Endothelial cell of umbilical vein (primary cell): Measurements from ENCODE around the gene ADARB1. TPM values are rescaled to one million over a fixed set of nuclear protein-coding genes. Genes with fewer than 3 reads are reported as not detected.

Experiments used
- BruUV-seq: library from RNA; stranded (reverse); fragments of 400-500 nt; replicated peaks from 2 replicates; lab custom pipeline; 2021; lab: Mats Ljungman, UMichigan
- CTCF ChIA-PET: fragments of 300-600, 350-600 bp; sonication (Branson Sonifier 250); formaldehyde crosslinking; loops from one replicate; lab custom pipeline; 2021; ENCODE audit warnings: antibody characterized with exemption, inconsistent platforms; lab: Charles Lee
- POLR2A ChIA-PET: fragments of 300-600, 350-600 bp; sonication (Branson Sonifier 250); formaldehyde crosslinking; loops from one replicate; lab custom pipeline; 2021; ENCODE audit warnings: antibody characterized with exemption, inconsistent platforms; lab: Charles Lee
- DNase-seq: peaks from one replicate; pipeline ENCODE4 v3.0.0-alpha.2; 2011; ENCODE audit warnings: low read depth, low spot score
- FAIRE-seq: peaks from 2 replicates; lab custom pipeline; 2011; peaks lifted over from hg19 to GRCh38; lab: Jason Lieb, UNC
- H2AFZ ChIP-seq: 2 replicates; pipeline ENCODE4 v1.6.0; 2012; ENCODE audit warnings: low read depth, low read length, control low read depth, inconsistent platforms
- H3K27ac ChIP-seq: 2 replicates; pipeline ENCODE4 v1.5.1; 2011; ENCODE audit warnings: low read depth, mild to moderate bottlenecking, control low read depth, low read length, moderate library complexity; ENCODE audit not compliant: insufficient read depth
- H3K27me3 ChIP-seq, 2 experiments: 2 replicates each; pipeline versions ENCODE4 v1.6.0 to v1.6.1; 2011; ENCODE audit warnings: low read length in 2 of 2, mixed read lengths in 1 of 2; ENCODE audit not compliant: control insufficient read depth in 2 of 2, insufficient read depth in 2 of 2
- H3K36me3 ChIP-seq, 2 experiments: 2 replicates in 1 of 2; 3 replicates in 1 of 2; pipeline ENCODE4 v1.5.1; 2011; ENCODE audit warnings: low read length in 2 of 2, mild to moderate bottlenecking in 1 of 2, moderate library complexity in 1 of 2; ENCODE audit not compliant: control insufficient read depth in 2 of 2, insufficient read depth in 2 of 2; ENCODE audit errors: extremely low read depth in 1 of 2
- H3K4me1 ChIP-seq: 3 replicates; pipeline ENCODE4 v1.5.1; 2011; ENCODE audit warnings: mild to moderate bottlenecking, low read length; ENCODE audit not compliant: control insufficient read depth, insufficient read depth; ENCODE audit errors: extremely low read depth
- H3K4me2 ChIP-seq: 2 replicates; pipeline ENCODE4 v1.6.1; 2011; ENCODE audit warnings: low read length, control low read depth, mixed read lengths; ENCODE audit not compliant: insufficient read depth
- H3K4me3 ChIP-seq, 3 experiments: fragments of 200-600 bp in 1 of 3; sonication (generic), shearing (Covaris generic) in 1 of 3; replicated peaks in 1 of 3; 2 replicates each; pipeline ENCODE4 v1.5.1; 2011 to 2016; ENCODE audit warnings: control low read depth in 3 of 3, low read length in 3 of 3, mild to moderate bottlenecking in 2 of 3, inconsistent platforms in 1 of 3, low read depth in 1 of 3, moderate library complexity in 1 of 3; ENCODE audit not compliant: insufficient read depth in 1 of 3
- H3K79me2 ChIP-seq: 2 replicates; pipeline ENCODE4 v1.6.0; 2012; ENCODE audit warnings: low read length, inconsistent platforms; ENCODE audit not compliant: control insufficient read depth, insufficient read depth
- H3K9ac ChIP-seq: replicated peaks from 2 replicates; pipeline ENCODE3; 2011; ENCODE audit warnings: low read length, control low read depth; ENCODE audit not compliant: insufficient read depth; ENCODE audit errors: extremely low read depth
- H3K9me1 ChIP-seq: replicated peaks from 3 replicates; pipeline ENCODE4 v1.6.0; 2011; ENCODE audit warnings: mild to moderate bottlenecking, low read length; ENCODE audit not compliant: control insufficient read depth, insufficient read depth; ENCODE audit errors: extremely low read depth
- H3K9me3 ChIP-seq: replicated peaks from 2 replicates; pipeline ENCODE4 v1.5.1; 2012; ENCODE audit warnings: low read length, inconsistent platforms; ENCODE audit not compliant: control insufficient read depth, insufficient read depth
- H4K20me1 ChIP-seq: replicated peaks from 2 replicates; pipeline ENCODE3; 2011; ENCODE audit warnings: mild to moderate bottlenecking, low read length; ENCODE audit not compliant: control insufficient read depth, insufficient read depth; ENCODE audit errors: extremely low read depth
- EZH2 ChIP-seq: IDR thresholded peaks from 2 replicates; pipeline ENCODE4 v1.6.1; 2012; ENCODE audit warnings: borderline replicate concordance, low read depth, mild to moderate bottlenecking, moderate library complexity, low read length, inconsistent platforms; ENCODE audit not compliant: severe bottlenecking
- FOS ChIP-seq: IDR thresholded peaks from 2 replicates; pipeline ENCODE4 v1.6.1; 2011; ENCODE audit warnings: mild to moderate bottlenecking, low read length, moderate library complexity, borderline replicate concordance; ENCODE audit not compliant: insufficient read depth
- GATA2 ChIP-seq: IDR thresholded peaks from 2 replicates; pipeline ENCODE4 v1.7.0; 2011; ENCODE audit warnings: low read depth, mild to moderate bottlenecking, moderate library complexity, mixed read lengths, low read length; ENCODE audit not compliant: insufficient read length, insufficient read depth
- MYC ChIP-seq: IDR thresholded peaks from one replicate; pipeline ENCODE4 v1.6.1; 2011; ENCODE audit warnings: mild to moderate bottlenecking, low read depth, low read length
- POLR2A ChIP-seq: IDR thresholded peaks from 2 replicates; pipeline ENCODE4 v1.6.1; 2012; ENCODE audit warnings: low read depth, mild to moderate bottlenecking, control low read depth, low read length
- dilution Hi-C: fragments of 300-500 bp; cut with MboI; formaldehyde crosslinking; loops from one replicate; pipeline ENCODE4 v1.15.0; 2019; ENCODE audit warnings: low sequenced_read_pairs; ENCODE audit not compliant: extremely low pct_ligation_motif_present
- intact Hi-C: fragments of 100-400 bp; cut with micrococcal nuclease; formaldehyde crosslinking; loops from one replicate; pipeline ENCODE4 v1.10.0; 2022
- polyA plus RNA-seq, 4 experiments: library from polyadenylated mRNA; depleted of rRNA in 3 of 4; stranded (reverse) in 3 of 4; unstranded in 1 of 4; fragments of >200 nt; gene quantifications; 2 replicates each; pipeline versions ENCODE4 v1.2.1 to v1.2.3, GENCODE V29; 2011 to 2012; ENCODE audit warnings: missing spikeins in 1 of 4
- total RNA-seq: library from RNA; stranded (reverse); gene quantifications from 2 replicates; pipeline ENCODE4 v1.2.3, GENCODE V29; 2021
- TF ChIP-seq, protein P1 (sequence below), 2 donors: IDR thresholded peaks; 1 replicate in 1 of 2; 2 replicates in 1 of 2; pipeline ENCODE4 v1.5.1; 2011; ENCODE audit warnings: low read length in 2 of 2, mild to moderate bottlenecking in 2 of 2, moderate library complexity in 2 of 2, control low read depth in 1 of 2, inconsistent platforms in 1 of 2, low read depth in 1 of 2; ENCODE audit not compliant: insufficient read depth in 1 of 2; ENCODE audit errors: extremely low read depth in 1 of 2
- TF ChIP-seq, protein P2 (sequence below): IDR thresholded peaks from 2 replicates; pipeline ENCODE4 v1.6.1; 2011; ENCODE audit not compliant: insufficient read depth, insufficient read length

ADARB1 gene
- total and polyA plus RNA-seq, 2 donors (not counting 3 experiments of a cell fraction or from before 2014, with no cell fraction given), result 32.5 to 54.3 TPM

DNA sequence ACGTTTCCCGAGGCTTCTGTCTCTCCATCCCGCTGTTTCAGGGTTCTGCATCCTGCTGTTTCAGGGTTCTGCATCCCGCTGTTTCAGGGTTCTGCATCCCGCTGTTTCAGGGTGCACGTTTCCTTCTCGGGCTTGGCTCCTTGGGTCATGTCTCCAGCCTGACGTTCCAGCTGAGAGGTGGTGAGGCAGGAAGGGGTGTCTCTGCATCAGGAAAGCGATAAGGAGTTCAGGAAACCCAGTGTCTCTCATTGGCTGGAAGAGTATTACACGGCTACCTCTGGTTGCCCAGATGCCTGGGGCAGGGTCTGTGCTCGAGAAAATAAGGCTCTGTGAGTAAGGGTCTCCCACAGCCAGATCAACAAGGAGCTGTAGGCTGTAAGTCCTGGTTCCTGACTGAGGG is 21.1 kb downstream of the ADARB1 start:
- intact Hi-C loops, result loop anchor here (2.0 kb wide), 2 partner anchors 19 to 133 kb away; no protein-coding TSS in a partner anchor
- Histone ChIP-seq H4K20me1 (no peaks in the 10 kb centered on the region), H3K36me3 (no peaks in the 10 kb centered on the region), H3K27ac (peak overlapping the region; percentile 31), H3K4me1 (peaks cover 66% of the 10 kb centered on the region), H3K27me3 (no peaks in the 10 kb centered on the region), H3K4me2 (peak overlapping the region; percentile 22), H3K9me3 (no peaks in the 10 kb centered on the region), H3K9ac (no peak overlapping the region), H3K9me1 (no peaks in the 10 kb centered on the region), H3K4me3 (no peak overlapping the region), H3K79me2 (peaks cover 26% of the 10 kb centered on the region), H2AFZ (no peak overlapping the region)
- peak; percentile 77 for FAIRE-seq
- no peak for TF ChIP-seq MYC
- TF ChIP-seq, protein P1, sequence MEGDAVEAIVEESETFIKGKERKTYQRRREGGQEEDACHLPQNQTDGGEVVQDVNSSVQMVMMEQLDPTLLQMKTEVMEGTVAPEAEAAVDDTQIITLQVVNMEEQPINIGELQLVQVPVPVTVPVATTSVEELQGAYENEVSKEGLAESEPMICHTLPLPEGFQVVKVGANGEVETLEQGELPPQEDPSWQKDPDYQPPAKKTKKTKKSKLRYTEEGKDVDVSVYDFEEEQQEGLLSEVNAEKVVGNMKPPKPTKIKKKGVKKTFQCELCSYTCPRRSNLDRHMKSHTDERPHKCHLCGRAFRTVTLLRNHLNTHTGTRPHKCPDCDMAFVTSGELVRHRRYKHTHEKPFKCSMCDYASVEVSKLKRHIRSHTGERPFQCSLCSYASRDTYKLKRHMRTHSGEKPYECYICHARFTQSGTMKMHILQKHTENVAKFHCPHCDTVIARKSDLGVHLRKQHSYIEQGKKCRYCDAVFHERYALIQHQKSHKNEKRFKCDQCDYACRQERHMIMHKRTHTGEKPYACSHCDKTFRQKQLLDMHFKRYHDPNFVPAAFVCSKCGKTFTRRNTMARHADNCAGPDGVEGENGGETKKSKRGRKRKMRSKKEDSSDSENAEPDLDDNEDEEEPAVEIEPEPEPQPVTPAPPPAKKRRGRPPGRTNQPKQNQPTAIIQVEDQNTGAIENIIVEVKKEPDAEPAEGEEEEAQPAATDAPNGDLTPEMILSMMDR (IDR thresholded peaks at IDR 0.05; ENCODE audit: extremely low read depth in 1 of 2, insufficient read depth in 1 of 2, low read depth in 1 of 2, low read length in 2 of 2), result no peak
- TF ChIP-seq, protein P2, sequence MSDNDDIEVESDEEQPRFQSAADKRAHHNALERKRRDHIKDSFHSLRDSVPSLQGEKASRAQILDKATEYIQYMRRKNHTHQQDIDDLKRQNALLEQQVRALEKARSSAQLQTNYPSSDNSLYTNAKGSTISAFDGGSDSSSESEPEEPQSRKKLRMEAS, result no peak
- TF ChIP-seq EZH2, result no peak
- TF ChIP-seq POLR2A, result no peak
- no peak for TF ChIP-seq FOS
- peak; percentile 78 for TF ChIP-seq GATA2
- dilution Hi-C loops, result no loop called here
- ChIA-PET CTCF (interaction anchor here (1.2 to 14.1 kb wide), 5 partner anchors 17 to 42 kb away, joined by 3 to 269 read pairs (median 5); partner anchors contain the start of gene ADARB1), POLR2A (no interaction called here)
- no TSS peak for BruUV-seq
- DNase-seq, result peak; percentile 41
